Large intestine (tissue), 3 donors: ENCODE measurements around the gene PIK3R6. TPM values are rescaled to one million over a fixed set of nuclear protein-coding genes. Genes with fewer than 3 reads are reported as not detected.

Experiments
- DNase-seq, 2 donors: peaks; one replicate each; pipeline versions ENCODE4 v3.0.0 to v3.0.0-alpha.2; 2013
- H3K27ac ChIP-seq: one replicate; pipeline ENCODE4 v1.5.1; 2013; ENCODE audit warnings: low read length
- H3K27me3 ChIP-seq: 2 replicates; pipeline ENCODE4 v1.6.1; 2013; ENCODE audit warnings: low read length; ENCODE audit not compliant: control insufficient read depth, insufficient read depth
- H3K36me3 ChIP-seq: 2 replicates; pipeline ENCODE4 v1.6.1; 2013; ENCODE audit warnings: low read length; ENCODE audit not compliant: control insufficient read depth, insufficient read depth
- H3K4me1 ChIP-seq: one replicate; pipeline ENCODE4 v1.6.1; 2013; ENCODE audit warnings: low read length; ENCODE audit not compliant: control insufficient read depth, insufficient read depth
- H3K4me3 ChIP-seq: one replicate; pipeline ENCODE4 v1.5.1; 2013; ENCODE audit warnings: low read length
- H3K9me3 ChIP-seq: one replicate; pipeline ENCODE4 v1.6.1; 2013; ENCODE audit warnings: mild to moderate bottlenecking, low read depth, low read length, moderate library complexity; ENCODE audit not compliant: control insufficient read depth
- WGBS: methylation state at CpG from one replicate; pipeline ENCODE4 v1.1.5; 2013; ENCODE audit warnings: low lambda C conversion rate; ENCODE audit not compliant: insufficient coverage; 5-methylcytosine and 5-hydroxymethylcytosine counted together
- polyA plus RNA-seq: library from polyadenylated mRNA; unstranded; fragments of 120-200 nt; gene quantifications from one replicate; pipeline ENCODE4 v1.2.1, GENCODE V29; 2013

The PIK3R6 gene
- polyA plus RNA-seq, 1 donor, result 2.4 TPM

DNA sequence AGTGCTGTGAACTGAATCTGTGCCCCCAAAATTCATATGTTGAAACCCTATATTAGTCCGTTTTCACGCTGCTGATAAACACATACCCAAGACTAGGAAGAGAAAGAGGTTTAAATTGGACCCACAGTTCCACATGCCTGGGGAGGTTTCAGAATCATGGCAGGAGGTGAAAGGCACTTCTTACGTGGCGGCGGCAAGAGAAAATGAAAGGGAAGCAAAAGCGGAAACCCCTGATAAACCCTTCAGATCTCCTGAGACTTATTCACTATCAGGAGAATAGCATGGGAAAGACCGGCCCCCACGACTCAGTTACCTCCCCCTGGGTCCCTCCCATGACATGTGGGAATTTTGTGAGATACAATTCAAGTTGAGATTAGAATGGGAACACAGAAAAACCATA lies 105.5 kb downstream of the PIK3R6 start:
- H3K4me3 ChIP-seq, result no peak overlapping the region
- no peaks in the 10 kb centered on the region for H3K9me3 ChIP-seq
- no peaks in the 10 kb centered on the region for H3K4me1 ChIP-seq
- WGBS, result no CpG with 5 or more reads among the region's 8 CpGs
- H3K36me3 ChIP-seq, result no peaks in the 10 kb centered on the region
- H3K27me3 ChIP-seq, result peaks cover 11% of the 10 kb centered on the region
- DNase-seq, result no peak
- H3K27ac ChIP-seq, result no peak overlapping the region

- Histone ChIP-seq H3K36me3 (no peaks in the 10 kb centered on the region), H3K27ac (no peak within 1 kb of the TSS), H3K4me3 (no peak within 1 kb of the TSS), H3K27me3 (peaks cover 25% of the 10 kb centered on the region), H3K4me1 (no peaks in the 10 kb centered on the region), H3K9me3 (no peaks in the 10 kb centered on the region)
- DNase-seq, result no peak
- 90% methylated on average over 3 of the region's 15 CpGs for WGBS
These were observed 109.3 kb downstream of the PIK3R6 start, which contains the start of gene SPDYE4 for GRCh38 chr17:8758137-8758596. Gene SPDYE4, minus strand, starts transcription at chr17:8758546. Its CDS starts 164 bp downstream, at chr17:8758382.

DNA sequence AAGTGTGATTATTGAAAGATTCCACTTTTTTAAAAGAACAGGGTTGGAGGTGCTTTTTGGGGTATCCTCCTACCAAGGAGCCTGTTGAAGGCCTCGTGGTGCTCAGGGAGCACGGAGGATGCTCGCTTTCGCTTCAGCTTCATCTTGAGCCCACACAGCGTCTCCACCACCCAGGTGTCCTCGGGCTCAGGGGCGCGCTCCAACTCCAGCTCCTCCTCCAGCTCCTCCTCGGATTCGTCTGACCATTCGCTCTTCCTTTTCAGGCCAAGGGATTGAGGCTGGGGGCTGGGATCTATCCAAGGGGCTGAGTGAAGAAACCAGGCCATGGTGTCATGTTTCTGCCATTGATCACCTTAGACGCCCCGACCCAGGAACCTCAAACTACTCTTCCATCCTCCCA lies 110.3 kb downstream of the PIK3R6 start:
- Histone ChIP-seq H3K9me3 (no peaks in the 10 kb centered on the region), H3K36me3 (no peaks in the 10 kb centered on the region), H3K27me3 (peaks cover 25% of the 10 kb centered on the region), H3K4me1 (no peaks in the 10 kb centered on the region), H3K27ac (no peak overlapping the region), H3K4me3 (no peak overlapping the region)
- no peak for DNase-seq
- WGBS, result no CpG with 5 or more reads among the region's 13 CpGs

DNA sequence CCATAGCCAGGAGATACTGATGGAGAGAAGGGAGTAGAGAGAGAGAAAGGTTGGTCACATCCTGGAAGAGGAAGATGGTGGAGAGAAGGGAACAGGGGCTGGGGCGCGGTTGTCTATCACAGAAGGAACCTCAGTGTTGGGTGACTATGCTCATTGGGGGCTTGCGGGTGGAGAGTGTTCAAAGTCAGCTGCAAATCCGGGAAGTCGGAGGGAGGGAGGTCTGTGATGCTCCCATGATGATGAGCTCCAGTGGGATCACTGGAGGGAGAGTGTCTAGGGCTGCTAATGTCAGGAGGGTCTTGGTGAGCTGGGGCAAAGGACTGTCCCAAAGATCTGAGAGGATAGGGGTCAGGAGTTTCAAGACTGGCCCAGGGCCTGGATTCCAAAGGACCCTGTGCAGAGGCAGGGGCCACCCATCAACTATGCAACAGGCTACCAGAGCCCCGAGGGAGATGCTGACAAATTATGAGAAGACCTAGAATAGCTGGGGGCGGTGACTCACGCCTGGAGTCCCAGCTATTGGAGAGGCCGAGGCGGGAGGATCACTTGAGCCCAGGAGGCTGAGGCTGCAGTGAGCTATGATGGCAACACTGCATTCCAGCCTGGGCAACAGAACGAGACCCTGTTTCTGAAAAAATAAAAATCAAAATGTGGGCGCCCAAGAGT lies 111.8 kb downstream of the PIK3R6 start:
- 100% methylated on average over 2 of the region's 12 CpGs for WGBS
- H3K27me3 ChIP-seq, result peaks cover 25% of the 10 kb centered on the region
- no peaks in the 10 kb centered on the region for H3K9me3 ChIP-seq
- H3K36me3 ChIP-seq, result no peaks in the 10 kb centered on the region
- no peaks in the 10 kb centered on the region for H3K4me1 ChIP-seq
- DNase-seq, result no peak
- H3K27ac ChIP-seq, result no peak overlapping the region
- H3K4me3 ChIP-seq, result no peak overlapping the region

DNA sequence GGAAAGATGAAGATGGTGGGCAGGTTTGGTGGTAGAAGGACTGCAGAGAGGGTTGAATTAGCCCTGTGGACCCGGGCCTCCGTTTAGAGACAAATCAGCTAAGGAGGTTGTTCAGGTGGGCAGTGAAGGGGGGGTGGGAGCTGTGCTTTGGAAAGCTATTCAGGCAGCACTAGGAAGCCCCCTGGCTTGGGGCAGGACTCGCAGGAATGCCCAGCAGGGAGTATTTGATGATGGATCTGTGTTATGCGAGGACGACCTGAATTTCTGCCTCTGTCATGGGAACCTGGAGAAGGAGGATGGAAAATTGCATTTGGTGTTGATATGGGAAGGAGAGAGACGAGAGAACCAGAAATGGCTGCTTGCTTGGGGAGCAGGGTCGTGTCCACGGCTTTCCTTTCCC lies 112.6 kb downstream of the PIK3R6 start:
- H3K36me3 ChIP-seq, result no peaks in the 10 kb centered on the region
- no peaks in the 10 kb centered on the region for H3K9me3 ChIP-seq
- no peak for DNase-seq
- no peaks in the 10 kb centered on the region for H3K4me1 ChIP-seq
- peaks cover 22% of the 10 kb centered on the region for H3K27me3 ChIP-seq
- no peak overlapping the region for H3K27ac ChIP-seq
- WGBS, result no CpG with 5 or more reads among the region's 8 CpGs
- H3K4me3 ChIP-seq, result no peak overlapping the region

DNA sequence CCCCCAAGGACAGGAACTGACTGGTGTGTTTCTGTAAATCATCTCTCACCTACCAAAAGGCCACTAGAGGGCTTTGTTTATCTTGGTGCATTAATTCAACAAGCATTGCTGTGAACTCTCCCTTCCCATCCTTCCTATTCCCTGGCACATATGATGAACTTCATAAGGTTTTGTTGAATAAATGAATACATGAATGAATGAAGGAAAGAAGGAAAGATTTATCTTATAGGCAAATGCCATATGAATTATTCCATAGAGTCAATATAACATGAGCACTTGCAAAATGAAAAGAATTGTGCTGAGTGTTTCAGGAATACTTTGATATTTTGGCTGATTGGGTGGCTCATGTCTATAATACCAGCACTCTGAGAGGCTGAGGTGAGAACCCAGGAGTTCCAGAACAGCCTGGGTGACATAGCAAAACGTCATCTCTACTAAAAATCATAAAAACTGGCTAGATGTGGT lies 113.5 kb downstream of the PIK3R6 start:
- WGBS, result no CpG with 5 or more reads among the region's 1 CpG
- Histone ChIP-seq H3K27me3 (peaks cover 22% of the 10 kb centered on the region), H3K4me3 (no peak overlapping the region), H3K36me3 (no peaks in the 10 kb centered on the region), H3K4me1 (no peaks in the 10 kb centered on the region), H3K9me3 (no peaks in the 10 kb centered on the region), H3K27ac (no peak overlapping the region)
- DNase-seq, result no peak

DNA sequence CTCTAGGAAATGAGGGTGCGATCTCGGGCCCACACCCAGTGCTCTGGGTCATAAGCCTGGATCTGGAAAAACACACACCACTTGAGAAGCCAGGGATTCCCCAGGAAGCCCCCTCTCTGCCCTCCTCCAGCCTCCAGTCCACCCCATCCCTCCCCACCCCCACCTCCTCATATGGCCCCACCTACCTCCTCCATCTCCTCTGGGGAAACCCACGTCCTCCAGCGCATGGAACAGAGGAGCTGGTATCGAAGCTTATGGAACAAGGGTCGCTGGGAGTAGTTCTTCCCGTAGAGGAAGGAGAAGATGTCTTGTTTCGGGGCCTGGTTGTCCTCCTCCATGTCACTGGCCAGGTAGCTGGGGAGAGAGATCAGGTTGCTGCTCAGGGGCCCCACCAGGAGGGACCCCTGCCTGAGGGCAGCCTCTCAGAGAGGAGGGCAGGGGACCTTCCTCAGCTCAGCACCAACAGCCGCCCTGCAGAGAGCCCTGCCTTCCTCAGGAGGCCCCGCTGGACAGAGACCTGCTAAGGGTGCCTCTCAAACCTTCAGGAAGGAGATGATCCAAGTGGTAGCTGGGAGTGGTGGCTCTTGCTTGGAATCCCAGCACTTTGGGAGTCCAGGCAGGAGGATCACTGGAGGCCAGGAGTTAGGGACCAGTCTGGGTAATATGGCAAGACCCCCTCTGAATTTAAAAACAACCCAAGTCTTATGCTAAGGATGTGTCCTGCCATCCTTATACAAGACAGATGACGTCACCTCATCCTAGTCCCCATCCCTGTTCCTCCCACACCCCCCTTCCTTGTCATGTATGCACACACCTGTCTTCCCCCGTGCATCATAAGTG lies 114.1 kb downstream of the PIK3R6 start:
- H3K27ac ChIP-seq, result no peak overlapping the region
- no CpG with 5 or more reads among the region's 12 CpGs for WGBS
- no peaks in the 10 kb centered on the region for H3K36me3 ChIP-seq
- peaks cover 22% of the 10 kb centered on the region for H3K27me3 ChIP-seq
- H3K4me3 ChIP-seq, result no peak overlapping the region
- H3K4me1 ChIP-seq, result no peaks in the 10 kb centered on the region
- no peaks in the 10 kb centered on the region for H3K9me3 ChIP-seq
- DNase-seq, result no peak

Other genes starting within 250 kb of the PIK3R6 start
- 73.6 TPM for gene MYH10, start 236.9 kb downstream of the PIK3R6 start, polyA plus RNA-seq
- gene CCDC42, start 122.8 kb downstream of the PIK3R6 start, polyA plus RNA-seq, result 0.09 TPM
- gene SPDYE4, start 109.1 kb downstream of the PIK3R6 start, polyA plus RNA-seq, result 0.06 TPM
- gene MFSD6L, start 68.3 kb downstream of the PIK3R6 start, polyA plus RNA-seq, result 8.6 TPM
- 3.2 TPM for gene PIK3R5, start 98.0 kb upstream of the PIK3R6 start, polyA plus RNA-seq
- gene NTN1, start 153.8 kb upstream of the PIK3R6 start, polyA plus RNA-seq, result 11.3 TPM